Muscle of arm (tissue), 12 donors: ENCODE data around the gene STX18. TPM values are rescaled to one million over a fixed set of nuclear protein-coding genes. Genes with fewer than 3 reads are reported as not detected.

Experiments used
- DNase-seq: peaks from one replicate; pipeline ENCODE4 v3.0.0-alpha.2; 2013
- polyA plus RNA-seq, 12 donors: library from polyadenylated mRNA; unstranded; fragments of 120-200 nt; gene quantifications; one replicate each; pipeline ENCODE4 v1.2.1, GENCODE V29; 2013; ENCODE audit not compliant: insufficient read length in 12 of 12

The STX18 gene
- polyA plus RNA-seq, 12 donors: 25.3 to 54.9 (median 32.5) TPM; not detected in 1

DNA sequence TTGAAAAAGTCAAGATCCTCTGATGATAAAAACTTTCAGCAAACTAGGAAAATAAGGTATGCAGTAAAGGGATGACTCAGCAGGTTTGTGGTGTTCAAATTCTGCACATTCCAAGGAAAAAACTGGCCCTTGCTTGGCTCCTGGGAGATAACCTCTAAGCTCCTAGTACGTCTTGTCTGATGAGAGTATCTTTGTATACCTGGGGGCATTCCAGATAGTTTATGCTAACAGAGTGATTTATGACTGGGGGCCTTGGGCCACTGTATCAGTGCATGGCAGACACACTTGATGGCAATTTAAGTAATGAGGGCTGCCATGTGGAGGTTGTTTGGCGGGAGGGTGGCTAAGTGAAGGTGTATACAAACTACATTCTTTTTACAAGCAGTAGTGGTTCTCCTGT lies 98.0 kb downstream of the STX18 start:
- DNase-seq: no peak

DNA sequence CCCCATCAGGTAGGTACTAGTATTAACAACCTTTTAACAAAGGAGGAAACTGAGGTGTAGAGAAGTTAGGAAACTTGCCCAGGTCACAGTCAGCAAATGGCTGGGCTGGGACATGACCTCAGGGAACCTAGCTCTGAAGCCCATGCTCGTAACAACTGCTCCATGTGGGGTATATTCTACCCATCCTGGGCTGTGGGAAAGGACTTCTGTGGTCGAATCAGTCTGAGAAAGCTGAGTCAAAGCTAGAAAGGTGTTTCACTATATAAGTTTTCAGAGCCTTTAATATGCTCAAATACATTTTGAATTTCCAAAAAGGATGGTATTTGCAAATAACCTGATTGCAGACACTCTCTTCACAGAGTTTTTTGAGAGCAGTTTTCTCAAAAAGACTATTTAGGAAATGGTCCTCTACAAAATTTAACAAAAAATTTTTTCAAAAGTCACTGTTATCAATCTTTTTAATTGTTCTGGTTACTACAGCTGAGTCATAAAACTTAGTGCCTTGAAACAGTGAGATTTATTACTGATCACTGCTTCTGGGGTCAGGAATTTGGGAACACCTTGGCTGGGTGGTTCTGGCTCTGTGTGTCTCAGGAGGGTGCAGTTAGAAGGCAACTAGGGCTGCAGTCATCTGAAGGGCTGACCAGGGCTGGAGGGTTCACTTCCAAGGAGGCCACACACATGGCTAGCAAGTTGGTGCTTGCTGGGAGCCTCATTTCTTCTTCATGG lies 101.4 kb downstream of the STX18 start:
- DNase-seq: no peak

DNA sequence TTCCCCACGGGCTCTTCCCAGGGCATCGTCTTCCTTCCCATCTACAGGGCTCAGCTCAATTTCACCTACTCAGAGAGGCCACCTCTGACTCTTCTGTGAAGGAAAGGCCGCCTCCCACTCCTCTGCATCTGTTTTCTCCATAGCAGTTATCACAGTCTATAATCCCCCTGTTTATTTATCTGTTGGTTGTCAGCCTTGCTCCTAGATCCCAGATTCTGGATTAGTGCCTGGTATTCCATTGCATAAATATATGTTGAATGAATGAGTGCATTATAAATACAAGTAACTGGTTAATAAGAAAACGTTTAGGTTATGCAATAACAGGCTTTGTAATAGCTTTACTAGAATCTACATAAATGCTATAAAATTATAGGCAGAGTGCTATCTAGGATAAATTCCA lies 102.1 kb downstream of the STX18 start:
- DNase-seq: no peak

DNA sequence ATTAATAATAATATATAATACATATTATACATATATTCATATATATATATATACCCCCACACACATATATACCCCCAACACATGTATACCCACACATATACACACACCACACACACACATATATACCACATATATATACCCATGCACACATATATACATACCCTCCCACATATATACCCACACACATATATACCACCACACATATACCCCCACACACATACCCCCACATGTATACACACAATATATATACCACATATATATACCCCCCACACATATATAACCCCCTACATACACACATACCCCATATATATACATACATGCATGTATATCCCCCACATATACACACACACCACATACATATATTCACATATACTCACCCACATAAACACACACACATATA lies 103.0 kb downstream of the STX18 start:
- no peak for DNase-seq

DNA sequence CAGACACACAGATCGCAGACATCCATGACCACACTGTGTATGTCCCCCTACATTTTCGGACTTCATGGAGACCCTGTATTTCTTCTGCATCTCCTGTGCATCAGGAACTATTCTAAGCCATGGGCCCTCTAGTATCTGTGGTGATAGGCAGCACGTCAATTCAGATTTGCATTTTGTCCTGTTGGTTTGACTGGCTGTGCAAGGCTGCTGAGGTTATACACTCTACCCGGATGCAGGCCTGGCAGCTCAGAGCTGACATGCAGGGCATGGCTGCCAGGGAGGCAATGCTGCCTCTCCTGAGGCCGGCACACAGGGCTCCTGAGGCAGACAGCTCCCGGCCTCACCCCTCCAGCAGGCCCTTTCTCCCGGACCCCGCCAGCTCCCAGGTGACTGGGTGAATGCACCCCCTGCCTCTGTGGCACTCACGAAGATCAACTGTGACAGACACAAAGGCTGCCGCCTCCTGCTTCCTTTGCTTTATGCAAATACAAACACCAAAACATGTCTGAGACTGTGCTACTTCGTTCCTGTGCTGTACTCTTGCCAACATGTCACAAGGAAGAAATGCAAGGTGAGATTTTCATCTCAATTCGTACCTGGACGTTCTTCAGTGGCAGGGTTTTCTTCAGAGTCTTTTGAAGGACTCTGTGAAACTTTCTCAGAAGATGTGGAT lies 103.9 kb downstream of the STX18 start:
- DNase-seq: no peak

DNA sequence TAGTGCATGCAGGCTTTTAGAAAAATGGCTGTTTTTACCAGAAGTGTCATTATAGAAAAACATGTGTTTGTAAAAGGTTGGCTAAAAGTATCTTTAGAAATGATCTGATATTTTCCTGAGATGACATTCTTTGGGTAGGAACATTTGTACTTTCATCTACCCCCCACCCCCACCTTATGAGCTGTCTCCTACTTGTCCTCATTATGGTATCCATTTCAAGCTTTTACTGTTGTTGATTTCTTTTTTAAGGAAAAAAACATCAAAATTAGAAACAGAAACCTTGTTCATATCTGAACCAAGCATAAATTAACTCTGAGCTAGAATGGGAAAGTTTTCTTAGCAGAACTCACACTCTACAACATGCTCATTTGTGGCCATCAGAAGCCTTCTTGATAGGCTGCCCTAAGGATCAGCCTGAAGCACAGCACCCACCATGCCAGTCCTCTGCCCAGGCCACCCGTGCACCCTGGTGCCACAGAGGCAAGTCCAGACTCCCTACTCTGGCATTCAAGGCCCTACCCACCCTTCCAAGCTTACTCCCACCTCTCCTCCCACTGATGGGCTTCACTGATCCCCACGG lies 105.5 kb downstream of the STX18 start:
- DNase-seq: no peak

DNA sequence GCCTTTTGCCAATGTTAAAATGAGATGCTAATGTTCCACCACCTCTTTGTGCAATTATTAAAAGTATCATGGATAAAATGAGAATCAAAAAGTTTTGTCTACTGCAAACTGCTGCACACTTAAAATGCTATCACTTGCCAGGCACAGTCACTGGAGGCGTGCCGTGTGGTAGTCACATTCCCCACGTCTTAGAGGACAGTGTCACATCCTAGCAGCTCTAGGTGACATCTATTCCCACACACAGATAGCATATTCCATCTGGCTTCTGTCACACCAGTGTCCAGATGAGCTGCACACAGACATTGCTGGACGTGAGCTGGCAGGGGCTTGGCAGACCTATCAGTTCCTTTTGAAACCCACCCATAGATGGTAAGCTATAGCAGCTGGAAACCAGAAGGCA lies 107.9 kb downstream of the STX18 start:
- no peak for DNase-seq

DNA sequence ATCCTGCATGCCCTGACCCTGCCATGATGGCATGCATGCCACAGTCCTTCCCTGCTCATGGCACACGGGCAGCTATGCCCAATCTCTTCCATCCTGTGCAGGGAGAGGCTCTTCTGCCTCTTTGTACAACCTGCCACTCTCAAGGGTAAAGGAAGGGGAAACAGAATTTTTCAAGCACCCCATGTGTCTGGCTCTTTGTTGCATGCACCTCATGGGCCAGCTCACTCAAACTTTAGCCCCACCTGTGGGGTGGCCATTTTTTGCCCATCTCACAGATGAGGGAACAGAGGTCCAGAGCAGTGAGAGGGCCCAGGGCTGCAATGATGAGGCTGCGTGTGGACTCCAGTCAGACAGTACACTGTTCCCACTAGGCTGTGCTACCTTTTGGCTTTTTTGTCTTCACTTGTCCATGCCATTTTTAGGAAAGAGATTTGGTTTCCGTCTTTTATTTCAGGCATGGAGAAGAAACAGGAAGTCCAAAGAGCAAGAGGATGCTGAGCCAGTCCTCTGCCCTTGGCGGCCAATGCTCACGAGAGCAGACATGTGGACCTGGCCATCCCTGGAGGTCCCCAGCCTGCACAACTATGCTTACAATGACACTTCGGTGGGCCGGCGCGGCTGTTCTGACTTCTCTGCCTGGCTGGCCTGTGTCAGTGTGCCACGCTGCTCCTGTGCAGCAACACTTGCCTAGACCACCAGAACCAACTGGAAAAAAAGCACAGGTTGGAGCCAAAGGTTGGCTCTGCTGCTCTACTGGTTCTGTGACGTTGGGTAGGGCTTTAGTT lies 109.3 kb downstream of the STX18 start:
- no peak for DNase-seq

DNA sequence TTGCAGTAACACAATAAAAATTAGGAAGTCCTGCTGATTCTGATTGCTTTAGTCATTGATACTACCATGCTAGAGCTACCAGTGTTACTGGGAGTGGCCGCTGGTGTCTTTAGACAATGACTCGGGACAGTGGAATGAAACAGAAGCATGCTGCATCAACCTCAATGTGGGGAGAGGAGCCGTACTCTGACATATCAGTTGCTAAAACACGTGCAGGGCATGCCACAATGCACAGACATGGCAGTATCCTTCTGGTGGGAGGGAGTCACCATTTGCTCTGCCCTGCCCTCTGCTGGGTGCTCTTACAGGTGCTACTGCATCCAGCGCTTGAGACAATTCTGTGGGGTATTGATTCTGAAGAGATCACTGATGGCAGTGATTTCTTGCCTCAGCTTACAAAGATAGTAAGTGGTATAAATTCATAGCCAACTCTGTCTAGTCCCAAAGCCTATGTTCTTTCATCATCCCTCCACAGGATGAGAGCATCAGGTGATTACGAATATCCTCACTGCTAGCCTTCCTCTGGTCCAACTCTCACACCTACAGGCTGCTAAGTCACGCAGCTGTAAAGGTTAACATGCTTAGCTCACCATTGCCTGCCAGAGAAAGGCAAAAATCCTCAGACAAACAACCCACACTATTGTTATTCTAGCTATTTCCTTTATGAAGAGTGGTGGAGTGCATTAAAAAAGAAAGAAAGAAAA lies 111.2 kb downstream of the STX18 start:
- DNase-seq: no peak

DNA sequence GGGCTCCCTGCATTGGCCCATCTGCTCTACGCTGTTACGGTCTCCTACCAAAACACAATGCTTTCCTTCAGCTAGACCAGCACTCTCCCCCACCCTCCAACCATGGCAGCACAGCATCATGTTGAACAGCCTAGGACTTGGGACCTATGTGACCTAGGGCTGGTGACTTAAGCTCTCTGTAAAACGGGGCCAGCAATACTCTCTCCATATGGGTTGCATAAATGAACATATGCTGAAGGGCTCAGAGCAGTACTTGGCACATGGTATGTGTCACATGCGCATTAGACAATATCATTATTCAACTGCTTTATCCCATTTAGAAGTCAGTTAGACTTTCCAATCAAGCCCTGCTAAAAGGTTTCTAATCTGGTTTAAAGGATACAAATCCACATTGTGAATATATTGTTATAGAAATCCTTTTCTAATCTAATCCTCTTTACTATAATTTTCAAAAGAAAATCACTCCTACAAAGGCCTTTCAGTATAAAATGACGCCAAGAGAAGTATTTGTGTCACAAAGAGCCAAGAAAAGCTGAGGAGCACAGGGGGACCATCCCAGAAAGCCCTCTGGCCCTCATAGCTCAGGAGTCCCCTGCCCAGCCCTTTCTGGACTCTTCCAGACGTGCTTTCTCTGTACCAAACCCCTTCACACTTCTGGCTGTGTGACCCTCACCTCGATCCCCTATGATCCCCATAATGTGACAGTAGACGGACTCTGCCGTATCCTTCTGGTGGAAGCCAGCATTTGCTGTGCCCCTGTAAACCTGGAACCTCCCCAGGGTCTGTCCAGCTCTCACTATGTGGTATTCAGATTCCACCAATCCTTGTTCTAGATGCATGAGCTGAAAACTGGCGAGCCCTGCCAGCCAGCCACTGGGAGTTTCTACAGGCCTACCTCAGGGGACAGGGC lies 112.6 kb downstream of the STX18 start:
- DNase-seq: no peak

DNA sequence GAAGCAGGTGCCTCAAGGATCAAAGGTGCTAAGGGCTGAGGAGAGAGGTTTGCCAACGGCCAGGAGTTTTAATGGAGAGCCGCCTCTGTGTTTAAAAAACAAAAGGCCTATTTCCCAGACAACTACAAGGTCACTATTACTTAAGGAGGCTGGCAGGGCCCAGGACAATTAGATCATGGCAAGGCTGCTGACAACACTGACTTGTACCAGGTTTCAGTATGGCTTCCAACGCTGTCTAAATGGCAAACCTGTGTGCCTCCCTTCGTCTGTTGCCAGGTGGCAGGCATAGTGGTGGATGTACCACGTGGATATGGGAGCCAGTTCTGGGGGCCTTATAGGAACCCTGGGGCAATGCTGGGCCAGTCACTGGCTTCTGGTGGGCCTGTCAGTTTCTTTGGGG lies 114.0 kb downstream of the STX18 start:
- no peak for DNase-seq

DNA sequence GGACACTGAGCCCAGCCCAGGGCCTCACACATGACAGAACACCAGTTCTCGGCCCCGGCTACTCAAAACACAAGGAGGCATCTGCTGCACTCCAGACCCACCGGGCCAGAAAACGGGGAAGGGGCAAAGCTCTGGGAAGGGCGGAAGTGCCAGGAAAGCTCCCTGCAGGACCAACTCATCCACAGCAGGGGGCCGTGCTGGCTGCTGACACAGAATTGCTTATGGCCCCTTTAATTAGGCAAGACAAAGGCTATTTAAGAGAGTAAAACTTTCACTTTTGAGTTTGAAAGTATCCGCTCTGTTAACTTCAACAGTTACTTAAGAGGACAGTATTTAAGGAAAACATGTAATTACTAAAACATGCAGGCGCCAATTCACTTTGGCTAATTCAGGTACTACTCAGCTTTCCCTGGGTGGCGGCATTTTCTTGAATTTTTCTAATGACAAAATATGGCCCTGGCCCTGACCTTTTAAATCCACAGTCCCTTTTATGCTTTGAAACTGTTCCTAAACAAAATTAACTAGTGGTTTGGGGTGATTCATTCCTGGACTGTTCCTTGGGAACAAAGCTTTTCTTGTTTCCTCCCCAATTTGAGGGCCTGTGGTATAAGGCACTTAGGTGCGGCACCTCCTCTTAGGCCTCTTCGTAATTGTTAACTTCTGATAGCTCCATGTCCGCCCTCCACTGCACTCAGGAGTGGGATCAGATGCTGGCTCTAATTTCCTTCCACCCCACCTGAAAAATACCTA lies 114.6 kb downstream of the STX18 start:
- no peak for DNase-seq

DNA sequence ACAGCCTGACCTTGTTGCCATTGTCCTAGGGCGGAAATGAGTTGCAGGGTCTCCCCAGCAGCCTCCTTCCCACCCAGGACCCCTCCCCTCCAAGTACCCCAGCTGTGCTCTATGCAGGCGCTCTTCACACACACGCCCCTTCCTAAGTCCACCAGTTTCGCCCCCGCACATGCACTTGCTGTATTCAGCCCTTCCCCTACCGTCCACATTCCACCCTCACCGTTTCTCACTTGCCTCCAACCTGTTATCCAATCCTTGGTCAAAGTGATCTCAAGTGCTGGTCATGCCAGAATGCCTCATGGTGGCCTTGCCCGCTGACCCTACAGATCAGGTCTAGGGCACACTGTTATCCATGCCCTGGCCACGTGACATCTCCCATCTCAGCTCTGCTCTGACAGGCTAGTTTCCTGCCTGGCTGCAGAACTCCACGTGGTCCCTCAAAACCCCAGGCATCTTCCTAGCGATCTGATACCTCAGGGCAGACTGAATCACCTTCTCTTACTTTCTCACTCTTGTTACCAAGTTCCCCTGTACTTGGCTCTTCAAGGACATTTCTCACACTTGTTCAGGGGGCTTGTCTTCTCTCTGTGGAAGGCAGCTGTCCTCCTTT lies 115.2 kb downstream of the STX18 start:
- no peak for DNase-seq

DNA sequence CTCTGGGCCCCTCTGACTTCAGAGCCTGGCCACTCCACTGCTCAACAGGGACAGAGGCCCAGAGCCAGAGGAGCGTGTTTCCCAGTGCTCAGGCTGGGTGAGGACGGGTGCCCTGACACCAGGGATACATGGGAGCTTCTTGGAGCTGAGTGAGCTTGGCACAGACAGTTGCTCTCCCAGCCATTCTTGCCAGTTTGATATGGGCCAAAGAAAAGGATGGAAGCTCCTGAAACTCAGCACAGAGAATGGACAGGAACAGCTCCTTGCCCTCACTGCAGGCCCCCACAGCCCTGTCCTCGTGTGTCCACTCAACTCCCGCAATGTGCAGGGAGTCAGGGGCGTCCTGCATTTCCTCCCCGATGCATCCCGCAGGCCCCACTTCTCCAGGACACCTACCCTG lies 116.2 kb downstream of the STX18 start:
- no peak for DNase-seq

DNA sequence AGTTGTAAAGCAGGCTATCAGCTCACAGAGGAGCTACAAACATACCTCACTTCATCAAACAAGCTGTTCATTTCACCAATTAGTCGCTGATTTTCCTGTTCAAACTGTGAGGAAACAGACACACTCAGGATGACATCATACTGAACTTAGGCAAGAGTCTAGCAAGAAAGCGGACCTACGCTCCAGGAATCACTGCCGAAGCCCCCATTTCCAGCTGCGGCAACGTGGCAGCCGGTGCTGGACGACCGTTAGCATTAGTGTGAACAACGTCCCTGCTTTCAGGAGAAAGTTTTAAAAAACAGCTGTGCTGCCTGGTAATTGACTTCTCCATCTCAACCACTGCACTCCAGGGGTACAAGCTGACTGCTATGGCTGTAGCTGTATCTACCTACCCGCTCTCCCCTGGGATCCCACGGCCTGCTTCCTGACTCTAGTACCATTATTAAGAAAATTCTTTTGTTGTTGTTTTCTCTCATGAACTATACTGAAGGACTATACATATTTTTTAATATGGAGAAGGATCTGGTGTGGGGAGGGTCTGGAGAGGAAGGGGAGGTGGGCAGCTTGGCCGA lies 116.6 kb downstream of the STX18 start:
- no peak for DNase-seq

DNA sequence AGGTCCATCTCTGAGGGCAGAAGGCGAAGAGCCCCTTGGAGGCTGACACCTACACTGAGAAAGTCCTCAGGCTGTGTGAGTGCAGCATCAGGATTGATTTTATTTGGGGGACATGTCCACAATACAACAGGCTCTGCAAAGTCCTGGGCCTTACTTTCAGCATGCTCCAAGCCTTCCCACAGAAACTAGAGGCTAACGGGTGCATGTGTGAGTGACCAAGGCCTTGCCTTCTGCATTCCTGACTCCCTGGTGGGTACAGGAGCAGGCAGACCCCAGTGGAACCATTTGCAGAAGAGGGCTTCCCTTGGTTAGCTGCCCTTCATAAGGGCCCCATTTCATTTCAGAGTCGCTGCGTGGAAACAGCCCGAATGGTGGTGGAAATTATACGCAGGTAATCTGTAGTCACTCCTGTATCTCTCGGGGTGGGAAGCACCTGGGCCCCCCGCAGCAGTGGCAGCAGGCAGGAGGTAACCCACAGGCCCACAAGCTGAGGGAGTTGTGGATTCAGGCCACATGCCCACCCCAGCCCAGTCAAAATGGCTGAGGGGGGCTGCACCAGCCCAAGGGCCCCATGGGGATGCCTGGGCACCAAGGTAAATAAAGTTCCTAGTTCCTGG lies 117.2 kb downstream of the STX18 start:
- no peak for DNase-seq

DNA sequence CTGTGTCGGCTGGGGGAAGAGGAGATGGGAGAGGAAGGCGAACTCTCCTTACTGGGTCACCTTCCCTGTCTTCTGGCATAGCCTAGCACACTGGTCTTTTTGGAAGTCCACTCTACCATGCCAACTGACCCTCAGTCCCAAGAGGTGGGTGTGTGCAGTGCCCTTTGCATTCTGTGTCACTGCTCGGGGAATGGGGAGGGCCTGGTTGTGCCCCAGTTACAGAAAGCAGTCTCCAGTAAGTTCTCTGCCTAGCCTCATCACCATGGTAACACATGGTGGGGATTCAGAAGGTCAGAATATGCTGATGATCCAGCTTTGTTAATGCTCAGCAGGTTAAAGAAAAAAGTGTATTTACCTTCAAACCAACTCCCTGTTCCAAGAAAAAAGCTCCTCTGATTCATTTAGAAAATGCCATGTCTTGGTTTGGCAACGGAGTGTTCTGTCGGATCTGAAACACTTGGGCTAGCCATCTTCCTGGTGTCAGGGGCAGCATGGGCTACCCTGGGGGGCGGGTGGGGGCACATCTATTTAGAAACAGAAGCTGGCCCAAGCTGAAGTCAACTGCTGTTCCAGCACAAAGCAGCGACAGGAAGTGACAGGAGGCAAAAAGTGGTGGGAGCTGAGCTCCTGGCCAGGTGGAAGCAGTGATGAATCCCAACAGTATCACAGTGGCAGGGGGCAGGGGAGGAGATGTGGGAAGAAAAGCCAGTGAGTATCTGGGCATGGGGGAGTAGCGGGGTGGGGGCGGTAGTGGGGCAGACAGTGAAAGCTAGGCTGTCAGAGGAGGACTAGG lies 117.9 kb downstream of the STX18 start:
- no peak for DNase-seq
